Neuronal stem cell (in vitro differentiated cells): ENCODE data around the gene CCDC149.

ENCODE experiments used
- DNase-seq: peaks from one replicate; pipeline ENCODE4 v3.0.0-alpha.2; 2013; ENCODE audit warnings: low spot score
- H2AFZ ChIP-seq: one replicate; pipeline ENCODE4 v1.6.1; 2013; ENCODE audit warnings: mild to moderate bottlenecking, low read length, inconsistent platforms
- H2AK5ac ChIP-seq: 2 replicates; pipeline ENCODE4 v1.6.1; 2013; ENCODE audit warnings: low read depth, mild to moderate bottlenecking, inconsistent platforms, low read length, moderate library complexity, mixed read lengths
- H2BK120ac ChIP-seq: 2 replicates; pipeline ENCODE4 v1.6.1; 2013; ENCODE audit warnings: low read depth, mild to moderate bottlenecking, inconsistent platforms, low read length, moderate library complexity, mixed read lengths
- H2BK12ac ChIP-seq: one replicate; pipeline ENCODE4 v1.6.1; 2013; ENCODE audit warnings: low read length, inconsistent platforms
- H2BK15ac ChIP-seq: 2 replicates; pipeline ENCODE4 v1.6.1; 2013; ENCODE audit warnings: mild to moderate bottlenecking, low read length, inconsistent platforms, mixed read lengths
- H2BK5ac ChIP-seq: one replicate; pipeline ENCODE4 v1.6.1; 2013; ENCODE audit warnings: inconsistent platforms, mild to moderate bottlenecking, low read length, moderate library complexity
- H3K14ac ChIP-seq: one replicate; pipeline ENCODE4 v1.6.1; 2013; ENCODE audit warnings: low read length, inconsistent platforms
- H3K18ac ChIP-seq: 2 replicates; pipeline ENCODE4 v1.6.1; 2013; ENCODE audit warnings: low read length, inconsistent platforms
- H3K23ac ChIP-seq: 2 replicates; pipeline ENCODE4 v1.6.1; 2013; ENCODE audit warnings: low read depth, mild to moderate bottlenecking, mixed read lengths, low read length, inconsistent platforms; ENCODE audit not compliant: poor library complexity
- H3K27ac ChIP-seq: replicated peaks from 3 replicates; pipeline ENCODE4 v1.5.1; 2013; ENCODE audit warnings: low read length, inconsistent platforms
- H3K27me3 ChIP-seq, 3 experiments: 2 replicates each; pipeline ENCODE4 v1.6.1; 2013; ENCODE audit warnings: low read length in 3 of 3, mild to moderate bottlenecking in 2 of 3, inconsistent platforms in 1 of 3, low read depth in 1 of 3, mixed read lengths in 1 of 3, moderate library complexity in 1 of 3; ENCODE audit not compliant: control insufficient read depth in 3 of 3, insufficient read depth in 3 of 3
- H3K36me3 ChIP-seq, 2 donors: replicated peaks in 1 of 2; 2 replicates each; pipeline ENCODE4 v1.6.1; 2013; ENCODE audit warnings: low read length in 2 of 2; ENCODE audit not compliant: control insufficient read depth in 2 of 2, insufficient read depth in 2 of 2
- H3K4ac ChIP-seq: 2 replicates; pipeline ENCODE4 v1.6.1; 2013; ENCODE audit warnings: inconsistent platforms, mild to moderate bottlenecking, low read length, moderate library complexity
- H3K4me1 ChIP-seq, 2 donors: 1 replicate in 1 of 2; 2 replicates in 1 of 2; pipeline ENCODE4 v1.6.1; 2013; ENCODE audit warnings: low read length in 2 of 2, low read depth in 1 of 2; ENCODE audit not compliant: control insufficient read depth in 2 of 2, insufficient read depth in 1 of 2
- H3K4me2 ChIP-seq: one replicate; pipeline ENCODE4 v1.6.1; 2013; ENCODE audit warnings: mild to moderate bottlenecking, low read length, inconsistent platforms; ENCODE audit not compliant: insufficient read depth, poor library complexity, severe bottlenecking
- H3K4me3 ChIP-seq, 2 donors: 2 replicates each; pipeline ENCODE4 v1.5.1; 2013; ENCODE audit warnings: low read length in 2 of 2, mild to moderate bottlenecking in 2 of 2, inconsistent platforms in 1 of 2, moderate library complexity in 1 of 2
- H3K79me1 ChIP-seq: one replicate; pipeline ENCODE4 v1.6.1; 2013; ENCODE audit warnings: low read depth, mild to moderate bottlenecking, inconsistent platforms, low read length, moderate library complexity
- H3K9ac ChIP-seq: one replicate; pipeline ENCODE4 v1.6.1; 2013; ENCODE audit warnings: mild to moderate bottlenecking, low read depth, low read length, inconsistent platforms; ENCODE audit not compliant: poor library complexity
- H3K9me3 ChIP-seq, 2 donors: replicated peaks in 1 of 2; 2 replicates each; pipeline versions ENCODE3 to v1.6.1; 2013; ENCODE audit warnings: low read length in 2 of 2, mild to moderate bottlenecking in 2 of 2, inconsistent platforms in 1 of 2, low read depth in 1 of 2, mixed read lengths in 1 of 2, moderate library complexity in 1 of 2; ENCODE audit not compliant: control insufficient read depth in 2 of 2, insufficient read depth in 1 of 2
- H4K8ac ChIP-seq: one replicate; pipeline ENCODE4 v1.6.1; 2013; ENCODE audit warnings: low read depth, mild to moderate bottlenecking, inconsistent platforms, low read length, moderate library complexity
- H4K91ac ChIP-seq: one replicate; pipeline ENCODE4 v1.6.1; 2013; ENCODE audit warnings: low read length, low read depth, mild to moderate bottlenecking, inconsistent platforms; ENCODE audit not compliant: poor library complexity
- WGBS, 2 donors: extraction: QIAGEN DNeasy Blood & Tissue Kit; methylation state at CpG; one replicate each; pipeline ENCODE4 v1.1.7; 2013; ENCODE audit warnings: missing lambda C conversion rate in 2 of 2, mixed read lengths in 1 of 2; ENCODE audit not compliant: insufficient read length in 2 of 2, insufficient replicate concordance in 1 of 2; ENCODE audit errors: extremely low coverage in 2 of 2; 5-methylcytosine and 5-hydroxymethylcytosine counted together

The CCDC149 gene

DNA sequence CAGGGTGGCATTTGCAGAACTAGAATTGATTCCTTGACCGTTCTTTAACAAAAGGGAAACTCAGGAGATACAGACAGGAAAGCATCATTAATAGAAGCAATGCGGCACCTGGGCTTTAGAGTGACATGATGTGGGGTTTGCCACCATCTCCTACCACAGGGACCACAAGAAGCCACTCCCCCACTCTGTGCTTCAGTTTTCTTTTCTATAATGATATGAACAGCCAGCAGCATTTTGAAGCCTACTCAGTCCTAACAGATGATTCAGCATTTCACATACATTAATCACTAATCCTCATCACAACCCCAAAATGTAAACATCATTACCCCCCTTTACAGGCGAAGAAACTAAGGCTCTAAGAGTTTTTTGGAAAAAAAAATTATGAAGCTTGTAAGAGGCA lies 22.9 kb downstream of the CCDC149 start:
- Histone ChIP-seq H2BK5ac (no peak overlapping the region), H3K79me1 (no peaks in the 10 kb centered on the region), H3K36me3 (no peaks in the 10 kb centered on the region), H3K4me2 (no peak overlapping the region), H3K27me3 (no peaks in the 10 kb centered on the region), H3K23ac (no peak overlapping the region), H2BK15ac (no peak overlapping the region), H2AFZ (no peak overlapping the region), H2BK12ac (no peak overlapping the region), H2BK120ac (no peak overlapping the region), H3K9ac (no peak overlapping the region), H3K4me3 (no peak overlapping the region), H3K27ac (no peak overlapping the region), H2AK5ac (no peak overlapping the region), H3K9me3 (no peaks in the 10 kb centered on the region), H3K14ac (no peak overlapping the region), H4K91ac (no peak overlapping the region), H3K18ac (no peak overlapping the region), H3K4ac (no peak overlapping the region), H3K4me1 (peaks cover 4% of the 10 kb centered on the region in 2 donors), H4K8ac (no peak overlapping the region)
- no CpG with 5 or more reads among the region's 3 CpGs for WGBS, 2 donors
- no peak for DNase-seq

- no peak overlapping the region for H3K4me2 ChIP-seq
- no peak overlapping the region for H2BK120ac ChIP-seq
- H2AK5ac ChIP-seq = no peak overlapping the region
- DNase-seq = no peak
- peaks cover 6 to 10% of the 10 kb centered on the region in 2 donors for H3K4me1 ChIP-seq
- no peaks in the 10 kb centered on the region for H3K36me3 ChIP-seq
- no peak overlapping the region for H4K91ac ChIP-seq
- H4K8ac ChIP-seq = no peak overlapping the region
- H3K27me3 ChIP-seq = no peaks in the 10 kb centered on the region
- no peaks in the 10 kb centered on the region for H3K9me3 ChIP-seq
- H2BK15ac ChIP-seq = no peak overlapping the region
- no peak overlapping the region for H3K9ac ChIP-seq
- no peak overlapping the region for H3K4me3 ChIP-seq
- H2AFZ ChIP-seq = no peak overlapping the region
- no peak overlapping the region for H2BK5ac ChIP-seq
- no CpG with 5 or more reads among the region's 8 CpGs for WGBS, 2 donors
- no peak overlapping the region for H3K18ac ChIP-seq
- H3K14ac ChIP-seq = no peak overlapping the region
- H3K23ac ChIP-seq = no peak overlapping the region
- H3K79me1 ChIP-seq = no peaks in the 10 kb centered on the region
- H2BK12ac ChIP-seq = no peak overlapping the region
- no peak overlapping the region for H3K27ac ChIP-seq
- no peak overlapping the region for H3K4ac ChIP-seq
Observed at GRCh38 chr4:24888475-24889344, 24.1 kb downstream of the CCDC149 start.

GRCh38 chr4:24887881-24888430 lies 24.9 kb downstream of the CCDC149 start:
- H3K4me1 ChIP-seq = peaks cover 6 to 12% of the 10 kb centered on the region in 2 donors
- H2AFZ ChIP-seq = no peak overlapping the region
- no peak overlapping the region for H3K4me3 ChIP-seq
- no peak overlapping the region for H3K9ac ChIP-seq
- H2BK15ac ChIP-seq = no peak overlapping the region
- no peak overlapping the region for H3K4me2 ChIP-seq
- H4K91ac ChIP-seq = no peak overlapping the region
- no peak overlapping the region for H3K27ac ChIP-seq
- no CpG with 5 or more reads among the region's 3 CpGs for WGBS, 2 donors
- H2BK120ac ChIP-seq = no peak overlapping the region
- H2BK12ac ChIP-seq = no peak overlapping the region
- H3K18ac ChIP-seq = no peak overlapping the region
- no peak overlapping the region for H2AK5ac ChIP-seq
- H3K79me1 ChIP-seq = no peaks in the 10 kb centered on the region
- H3K9me3 ChIP-seq = no peaks in the 10 kb centered on the region
- H3K4ac ChIP-seq = no peak overlapping the region
- no peaks in the 10 kb centered on the region for H3K27me3 ChIP-seq
- no peak overlapping the region for H2BK5ac ChIP-seq
- no peaks in the 10 kb centered on the region for H3K36me3 ChIP-seq
- H3K23ac ChIP-seq = no peak overlapping the region
- DNase-seq = no peak
- H4K8ac ChIP-seq = no peak overlapping the region
- H3K14ac ChIP-seq = no peak overlapping the region

DNA sequence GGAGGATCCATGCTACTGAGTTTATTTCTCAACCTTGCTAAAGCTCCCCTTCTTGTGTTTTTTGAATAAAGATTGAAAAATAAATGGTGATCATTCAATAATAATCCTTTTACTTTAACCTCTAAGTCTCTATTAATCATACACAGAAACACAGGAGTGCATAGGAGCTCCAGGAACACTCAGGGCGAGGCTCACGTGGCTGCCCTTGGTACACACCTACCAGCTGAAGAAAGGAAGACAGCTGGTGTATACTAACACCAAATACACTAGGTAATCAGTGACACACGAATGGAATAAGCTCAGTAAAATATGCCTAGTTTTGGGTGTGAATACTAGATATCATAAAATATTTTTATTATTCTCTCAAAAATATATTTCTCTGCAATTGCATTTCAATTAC lies 26.2 kb downstream of the CCDC149 start:
- no peak overlapping the region for H2BK15ac ChIP-seq
- WGBS, 2 donors = no CpG with 5 or more reads among the region's 3 CpGs
- no peak overlapping the region for H3K23ac ChIP-seq
- no peaks in the 10 kb centered on the region for H3K79me1 ChIP-seq
- no peaks in the 10 kb centered on the region for H3K9me3 ChIP-seq
- H3K4me1 ChIP-seq = peaks cover 6 to 14% of the 10 kb centered on the region in 2 donors
- H3K27me3 ChIP-seq = no peaks in the 10 kb centered on the region
- H2AK5ac ChIP-seq = no peak overlapping the region
- no peak overlapping the region for H3K4me2 ChIP-seq
- H2BK5ac ChIP-seq = no peak overlapping the region
- no peak overlapping the region for H3K4ac ChIP-seq
- no peak for DNase-seq
- H2BK120ac ChIP-seq = no peak overlapping the region
- no peak overlapping the region for H2BK12ac ChIP-seq
- H3K18ac ChIP-seq = no peak overlapping the region
- H3K4me3 ChIP-seq = no peak overlapping the region
- no peak overlapping the region for H2AFZ ChIP-seq
- H3K9ac ChIP-seq = no peak overlapping the region
- no peak overlapping the region for H4K91ac ChIP-seq
- H3K27ac ChIP-seq = no peak overlapping the region
- H3K14ac ChIP-seq = no peak overlapping the region
- no peaks in the 10 kb centered on the region for H3K36me3 ChIP-seq
- no peak overlapping the region for H4K8ac ChIP-seq
